ENCODE results near the gene FAM131A. TPM values are rescaled to one million over a fixed set of nuclear protein-coding genes. Genes with fewer than 3 reads are reported as not detected.

Gene FAM131A
- total RNA-seq, 1 experiment from 2014 or later: 14.4 TPM

DNA sequence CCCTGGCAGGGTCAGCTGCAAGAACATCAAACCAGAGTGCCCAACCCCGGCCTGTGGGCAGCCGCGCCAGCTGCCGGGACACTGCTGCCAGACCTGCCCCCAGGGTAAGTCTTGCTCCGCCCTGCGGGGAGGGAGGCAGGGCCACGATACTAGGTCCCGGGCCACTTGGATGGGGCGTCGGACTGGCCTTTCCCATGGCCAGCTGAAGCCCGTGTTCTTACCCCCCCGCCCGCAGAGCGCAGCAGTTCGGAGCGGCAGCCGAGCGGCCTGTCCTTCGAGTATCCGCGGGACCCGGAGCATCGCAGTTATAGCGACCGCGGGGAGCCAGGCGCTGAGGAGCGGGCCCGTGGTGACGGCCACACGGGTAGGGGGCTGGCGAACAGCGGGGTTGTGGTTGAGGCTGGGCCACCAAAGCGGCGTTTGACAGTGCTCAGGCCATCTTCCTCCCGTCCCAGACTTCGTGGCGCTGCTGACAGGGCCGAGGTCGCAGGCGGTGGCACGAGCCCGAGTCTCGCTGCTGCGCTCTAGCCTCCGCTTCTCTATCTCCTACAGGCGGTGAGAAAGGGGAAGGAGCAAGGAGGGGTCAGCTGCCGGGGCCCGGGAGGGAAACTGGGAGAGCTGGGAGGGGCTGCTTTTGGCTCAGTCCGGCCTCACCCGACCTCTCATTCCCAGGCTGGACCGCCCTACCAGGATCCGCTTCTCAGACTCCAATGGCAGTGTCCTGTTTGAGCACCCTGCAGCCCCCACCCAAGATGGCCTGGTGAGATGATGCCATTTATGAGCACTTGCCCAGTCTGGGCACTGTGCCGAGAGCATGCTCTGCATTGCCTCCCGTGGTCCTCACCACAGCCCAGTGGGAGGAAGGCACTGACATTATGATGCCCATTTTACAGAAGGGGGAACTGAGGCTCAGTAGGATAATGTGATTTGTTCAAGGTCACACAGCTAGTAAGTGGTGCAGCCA lies 44.1 kb downstream of the FAM131A start:
- Histone ChIP-seq H3K27me3 (ENCODE audit: insufficient read depth, low read length) (peaks cover 33% of the 10 kb centered on the region), H3K23ac (ENCODE audit: insufficient read length, low read depth, low read length) (no peak overlapping the region), H3K4me1 (ENCODE audit: insufficient read depth, low read length) (peaks cover 6% of the 10 kb centered on the region; the same call in 1 of the 2 replicates), H2BK12ac (ENCODE audit: insufficient read length, low read depth, low read length) (no peak overlapping the region), H3T11ph (ENCODE audit: low read length) (no peak overlapping the region), H3K27ac (ENCODE audit: insufficient read length, low read depth, low read length) (no peak overlapping the region), H2BK20ac (ENCODE audit: low read depth, low read length, poor library complexity, severe bottlenecking) (no peak overlapping the region), H3K79me2 (ENCODE audit: insufficient read depth, low read length) (no peaks in the 10 kb centered on the region), H2BK15ac (ENCODE audit: low read depth, low read length) (no peak overlapping the region), H3K4ac (ENCODE audit: low read depth, low read length) (no peak overlapping the region), H4K91ac (ENCODE audit: insufficient read length, low read depth, low read length) (no peak overlapping the region), H2AFZ (ENCODE audit: low read length) (no peak overlapping the region), H3K23me2 (ENCODE audit: insufficient read length, low read depth, low read length, poor library complexity, severe bottlenecking) (peaks cover 9% of the 10 kb centered on the region), H3K9ac (ENCODE audit: extremely low read depth, insufficient read length, low read length) (no peak overlapping the region), H2BK120ac (ENCODE audit: low read depth, low read length, poor library complexity, severe bottlenecking) (no peak overlapping the region), H3K18ac (ENCODE audit: insufficient read length, low read depth, low read length) (no peak overlapping the region), H3K4me2 (ENCODE audit: insufficient read depth, insufficient read length, low read length) (peak overlapping the region; percentile 80), H4K8ac (replicated peaks; ENCODE audit: insufficient read length, low read depth, low read length) (no peak overlapping the region), H2AK5ac (ENCODE audit: insufficient read length, low read length) (no peak overlapping the region), H4K20me1 (ENCODE audit: control insufficient read depth, insufficient read depth, insufficient read length) (peaks cover 2% of the 10 kb centered on the region), H3K14ac (ENCODE audit: insufficient read depth, low read length) (no peak overlapping the region; the same call in 1 of the 2 replicates), H3K9me3 (ENCODE audit: control insufficient read depth, low read depth, low read length) (no peaks in the 10 kb centered on the region), H3K79me1 (ENCODE audit: insufficient read depth, low read depth, low read length, poor library complexity, severe bottlenecking) (no peaks in the 10 kb centered on the region), H2BK5ac (ENCODE audit: insufficient read length, low read length) (no peak overlapping the region), H4K5ac (ENCODE audit: insufficient read length, low read depth, low read length) (no peak overlapping the region), H3K56ac (ENCODE audit: insufficient read length, low read depth, low read length) (no peak overlapping the region)
- DNase-seq: no peak
- Mint-ChIP-seq H3K4me3 (peak overlapping the region; percentile 61 to 82), H3K4me1 (peaks cover 29 to 32% of the 10 kb centered on the region in 2 experiments), H3K27ac (no peak overlapping the region), H3K9me3 (peaks cover 0 to 3% of the 10 kb centered on the region in 2 experiments; a peak in 3 of 5 replicates), H3K36me3 (ENCODE audit: insufficient read depth in 1 of 3, low read depth in 3 of 3) (no peaks in the 10 kb centered on the region), H3K27me3 (ENCODE audit: low read depth) (peaks cover 79% of the 10 kb centered on the region)
- TF ChIP-seq, protein P1, sequence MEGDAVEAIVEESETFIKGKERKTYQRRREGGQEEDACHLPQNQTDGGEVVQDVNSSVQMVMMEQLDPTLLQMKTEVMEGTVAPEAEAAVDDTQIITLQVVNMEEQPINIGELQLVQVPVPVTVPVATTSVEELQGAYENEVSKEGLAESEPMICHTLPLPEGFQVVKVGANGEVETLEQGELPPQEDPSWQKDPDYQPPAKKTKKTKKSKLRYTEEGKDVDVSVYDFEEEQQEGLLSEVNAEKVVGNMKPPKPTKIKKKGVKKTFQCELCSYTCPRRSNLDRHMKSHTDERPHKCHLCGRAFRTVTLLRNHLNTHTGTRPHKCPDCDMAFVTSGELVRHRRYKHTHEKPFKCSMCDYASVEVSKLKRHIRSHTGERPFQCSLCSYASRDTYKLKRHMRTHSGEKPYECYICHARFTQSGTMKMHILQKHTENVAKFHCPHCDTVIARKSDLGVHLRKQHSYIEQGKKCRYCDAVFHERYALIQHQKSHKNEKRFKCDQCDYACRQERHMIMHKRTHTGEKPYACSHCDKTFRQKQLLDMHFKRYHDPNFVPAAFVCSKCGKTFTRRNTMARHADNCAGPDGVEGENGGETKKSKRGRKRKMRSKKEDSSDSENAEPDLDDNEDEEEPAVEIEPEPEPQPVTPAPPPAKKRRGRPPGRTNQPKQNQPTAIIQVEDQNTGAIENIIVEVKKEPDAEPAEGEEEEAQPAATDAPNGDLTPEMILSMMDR (conservative IDR thresholded peaks at IDR 0.05): no peak
- WGBS (ENCODE audit: extremely low coverage, insufficient read length, low lambda C conversion rate): no CpG with 5 or more reads among the region's 55 CpGs

Measured in H9 (cell line).